Mucosa of stomach (tissue), 1 donor: ENCODE data around the gene ZNF287.

Experiments
- H3K27me3 ChIP-seq: one replicate; pipeline ENCODE4 v1.7.0; 2013; ENCODE audit warnings: mild to moderate bottlenecking, low read length; ENCODE audit not compliant: control insufficient read depth, insufficient read depth
- H3K36me3 ChIP-seq: one replicate; pipeline ENCODE4 v1.7.0; 2013; ENCODE audit warnings: low read length; ENCODE audit not compliant: control insufficient read depth, insufficient read depth
- H3K4me1 ChIP-seq: one replicate; pipeline ENCODE4 v1.7.0; 2013; ENCODE audit warnings: mild to moderate bottlenecking, low read length; ENCODE audit not compliant: control insufficient read depth, insufficient read depth
- H3K4me3 ChIP-seq: one replicate; pipeline ENCODE4 v1.7.0; 2013; ENCODE audit warnings: low read length
- H3K9ac ChIP-seq: one replicate; pipeline ENCODE4 v1.7.0; 2013; ENCODE audit warnings: mild to moderate bottlenecking, low read length, moderate library complexity
- H3K9me3 ChIP-seq: one replicate; pipeline ENCODE4 v1.7.0; 2013; ENCODE audit warnings: mild to moderate bottlenecking, low read length, moderate library complexity; ENCODE audit not compliant: control insufficient read depth
- donor health status: Pancreatic carcinoma.

The ZNF287 gene

GRCh38 chr17:16568541-16569357 is at the start of gene ZNF287:
Gene ZNF287, minus strand, starts transcription at chr17:16569204. Its CDS starts 1,473 bp downstream, at chr17:16567731.
- Histone ChIP-seq H3K4me3 (peak within 1 kb of the TSS; percentile 64), H3K36me3 (no peaks in the 10 kb centered on the region), H3K9ac (peak within 1 kb of the TSS; percentile 68), H3K27me3 (no peaks in the 10 kb centered on the region), H3K4me1 (no peaks in the 10 kb centered on the region), H3K9me3 (no peaks in the 10 kb centered on the region)

- Histone ChIP-seq H3K36me3 (no peaks in the 10 kb centered on the region), H3K27me3 (no peaks in the 10 kb centered on the region), H3K9ac (no peak overlapping the region), H3K4me3 (no peak overlapping the region), H3K4me1 (no peaks in the 10 kb centered on the region), H3K9me3 (peaks cover 3% of the 10 kb centered on the region)
Measured at GRCh38 chr17:16617481-16618060, 48.6 kb upstream of the ZNF287 start.

- no peaks in the 10 kb centered on the region for H3K4me1 ChIP-seq
- no peaks in the 10 kb centered on the region for H3K27me3 ChIP-seq
- no peaks in the 10 kb centered on the region for H3K36me3 ChIP-seq
Measured at GRCh38 chr17:16599537-16599936, 30.5 kb upstream of the ZNF287 start.

GRCh38 chr17:16593356-16594102 is 24.5 kb upstream of the ZNF287 start:
- Histone ChIP-seq H3K9me3 (no peaks in the 10 kb centered on the region), H3K9ac (no peak overlapping the region), H3K4me1 (peaks cover 3% of the 10 kb centered on the region), H3K4me3 (no peak overlapping the region), H3K36me3 (no peaks in the 10 kb centered on the region), H3K27me3 (peaks cover 4% of the 10 kb centered on the region)

More at GRCh38 chr17:16599537-16599936, 30.5 kb upstream of the ZNF287 start:
- H3K4me3 ChIP-seq = no peak overlapping the region
- no peaks in the 10 kb centered on the region for H3K9me3 ChIP-seq
- no peak overlapping the region for H3K9ac ChIP-seq

GRCh38 chr17:16589097-16589969 is 20.3 kb upstream of the ZNF287 start:
- peak overlapping the region; percentile 68 for H3K9ac ChIP-seq

GRCh38 chr17:16585796-16586195 is 16.8 kb upstream of the ZNF287 start:
- no peak overlapping the region for H3K4me3 ChIP-seq
- peaks cover 7% of the 10 kb centered on the region for H3K4me1 ChIP-seq
- H3K9me3 ChIP-seq = no peaks in the 10 kb centered on the region
- peaks cover 14% of the 10 kb centered on the region for H3K27me3 ChIP-seq
- no peaks in the 10 kb centered on the region for H3K36me3 ChIP-seq
- no peak overlapping the region for H3K9ac ChIP-seq

More at GRCh38 chr17:16589097-16589969, 20.3 kb upstream of the ZNF287 start:
- Histone ChIP-seq H3K27me3 (peaks cover 14% of the 10 kb centered on the region), H3K9me3 (no peaks in the 10 kb centered on the region), H3K36me3 (no peaks in the 10 kb centered on the region), H3K4me1 (peaks cover 7% of the 10 kb centered on the region), H3K4me3 (peak overlapping the region; percentile 87)

GRCh38 chr17:16584273-16584995 is 15.4 kb upstream of the ZNF287 start:
- Histone ChIP-seq H3K4me3 (peak overlapping the region; percentile 27), H3K27me3 (peaks cover 14% of the 10 kb centered on the region), H3K4me1 (peaks cover 6% of the 10 kb centered on the region), H3K36me3 (no peaks in the 10 kb centered on the region), H3K9me3 (no peaks in the 10 kb centered on the region), H3K9ac (peak overlapping the region; percentile 41)

- Histone ChIP-seq H3K4me3 (no peak overlapping the region), H3K9ac (no peak overlapping the region), H3K9me3 (no peaks in the 10 kb centered on the region), H3K27me3 (peaks cover 12% of the 10 kb centered on the region), H3K4me1 (peaks cover 4% of the 10 kb centered on the region), H3K36me3 (no peaks in the 10 kb centered on the region)
Measured at GRCh38 chr17:16583781-16584180, 14.8 kb upstream of the ZNF287 start.

GRCh38 chr17:16573466-16573865 is 4.5 kb upstream of the ZNF287 start:
- Histone ChIP-seq H3K36me3 (no peaks in the 10 kb centered on the region), H3K4me1 (no peaks in the 10 kb centered on the region), H3K27me3 (no peaks in the 10 kb centered on the region)

GRCh38 chr17:16569358-16569712 is 331 bp upstream of the ZNF287 start:
- Histone ChIP-seq H3K27me3 (no peaks in the 10 kb centered on the region), H3K36me3 (no peaks in the 10 kb centered on the region), H3K9me3 (no peaks in the 10 kb centered on the region), H3K9ac (no peak overlapping the region), H3K4me3 (no peak overlapping the region), H3K4me1 (no peaks in the 10 kb centered on the region)

More at GRCh38 chr17:16573466-16573865, 4.5 kb upstream of the ZNF287 start:
- H3K9ac ChIP-seq = no peak overlapping the region
- no peaks in the 10 kb centered on the region for H3K9me3 ChIP-seq
- H3K4me3 ChIP-seq = no peak overlapping the region

GRCh38 chr17:16552637-16553045 is 16.4 kb downstream of the ZNF287 start:
- Histone ChIP-seq H3K9me3 (peaks cover 28% of the 10 kb centered on the region), H3K4me1 (no peaks in the 10 kb centered on the region), H3K9ac (no peak overlapping the region), H3K27me3 (no peaks in the 10 kb centered on the region), H3K36me3 (peaks cover 9% of the 10 kb centered on the region), H3K4me3 (no peak overlapping the region)
